Stimulated activated CD4-positive, alpha-beta T cell treated with anti-CD3 and anti-CD28 coated beads, Interleukin-2, amount 100 ng/mL, for 4 hours (primary cell): ENCODE measurements around the gene SRCIN1.

Source experiments
- DNase-seq: peaks from one replicate; pipeline ENCODE4 v3.0.0-alpha.2; 2020; ENCODE audit warnings: low read depth

SRCIN1 gene

GRCh38 chr17:38561416-38562214 lies 44.1 kb downstream of the SRCIN1 start:
- no peak for DNase-seq

GRCh38 chr17:38560503-38561318 lies 45.0 kb downstream of the SRCIN1 start:
- DNase-seq = no peak

- no peak for DNase-seq
These were observed 45.9 kb downstream of the SRCIN1 start for GRCh38 chr17:38559880-38560230.

GRCh38 chr17:38559051-38559879 lies 46.5 kb downstream of the SRCIN1 start:
- DNase-seq = peak; percentile 91

GRCh38 chr17:38558728-38559050 lies 47.1 kb downstream of the SRCIN1 start:
- DNase-seq = no peak

- peak; percentile 86 for DNase-seq
These were observed 47.7 kb downstream of the SRCIN1 start for GRCh38 chr17:38557836-38558727.

GRCh38 chr17:38557396-38557795 lies 48.4 kb downstream of the SRCIN1 start:
- no peak for DNase-seq

GRCh38 chr17:38556239-38556638 lies 49.5 kb downstream of the SRCIN1 start:
- DNase-seq = no peak

GRCh38 chr17:38554430-38555350 lies 51.1 kb downstream of the SRCIN1 start:
- DNase-seq = no peak

GRCh38 chr17:38552343-38552742 lies 53.4 kb downstream of the SRCIN1 start:
- no peak for DNase-seq

GRCh38 chr17:38551121-38551520 lies 54.6 kb downstream of the SRCIN1 start:
- no peak for DNase-seq

GRCh38 chr17:38550661-38551060 lies 55.1 kb downstream of the SRCIN1 start:
- no peak for DNase-seq

GRCh38 chr17:38549285-38549684 lies 56.5 kb downstream of the SRCIN1 start:
- no peak for DNase-seq

GRCh38 chr17:38547444-38547843 lies 58.3 kb downstream of the SRCIN1 start:
- no peak for DNase-seq

- DNase-seq = no peak
These were observed 59.4 kb downstream of the SRCIN1 start for GRCh38 chr17:38546396-38546795.

GRCh38 chr17:38545531-38546225 lies 60.1 kb downstream of the SRCIN1 start:
- no peak for DNase-seq

- DNase-seq = no peak
These were observed 60.9 kb downstream of the SRCIN1 start for GRCh38 chr17:38544839-38545209.

GRCh38 chr17:38544175-38544838 lies 61.4 kb downstream of the SRCIN1 start:
- no peak for DNase-seq

GRCh38 chr17:38543403-38544174 lies 62.2 kb downstream of the SRCIN1 start:
- DNase-seq = no peak
